Aorta (tissue), 5 donors: ENCODE results near the gene APBA3. TPM values are rescaled to one million over a fixed set of nuclear protein-coding genes. Genes with fewer than 3 reads are reported as not detected.

Source experiments
- ATAC-seq: fragments of 200-7000 bp; cut with Tn5 transposase; one replicate; pipeline ENCODE4 v1.9.1; 2022; ENCODE audit warnings: moderate library complexity; ENCODE audit not compliant: low FRiP score
- DNase-seq, 2 donors: peaks; one replicate each; pipeline ENCODE4 v3.0.0-alpha.2; 2020
- H3K27ac ChIP-seq, 2 donors: one replicate each; pipeline ENCODE4 v1.5.1; 2013; ENCODE audit warnings: low read length in 2 of 2, mild to moderate bottlenecking in 2 of 2, moderate library complexity in 2 of 2, control low read depth in 1 of 2, inconsistent platforms in 1 of 2, low read depth in 1 of 2
- H3K27me3 ChIP-seq, 2 donors: one replicate each; pipeline ENCODE4 v1.6.1; 2013; ENCODE audit warnings: control low read depth in 1 of 2, low read length in 1 of 2, mild to moderate bottlenecking in 1 of 2, moderate library complexity in 1 of 2; ENCODE audit not compliant: insufficient read depth in 2 of 2, control insufficient read depth in 1 of 2
- H3K36me3 ChIP-seq, 2 donors: one replicate each; pipeline ENCODE4 v1.6.1; 2013; ENCODE audit warnings: control low read depth in 1 of 2, low read length in 1 of 2, mild to moderate bottlenecking in 1 of 2; ENCODE audit not compliant: insufficient read depth in 2 of 2, control insufficient read depth in 1 of 2
- H3K4me1 ChIP-seq, 2 donors: one replicate each; pipeline ENCODE4 v1.6.1; 2013; ENCODE audit warnings: low read length in 2 of 2, control low read depth in 1 of 2, mild to moderate bottlenecking in 1 of 2, moderate library complexity in 1 of 2; ENCODE audit not compliant: insufficient read depth in 2 of 2, control insufficient read depth in 1 of 2
- H3K4me3 ChIP-seq, 2 donors: one replicate each; pipeline ENCODE4 v1.5.1; 2013; ENCODE audit warnings: low read length in 2 of 2, control low read depth in 1 of 2, mild to moderate bottlenecking in 1 of 2
- H3K9me3 ChIP-seq: one replicate; pipeline ENCODE4 v1.6.1; 2013; ENCODE audit warnings: mild to moderate bottlenecking, low read length; ENCODE audit not compliant: control insufficient read depth
- WGBS, 2 donors: extraction: QIAGEN DNeasy Blood & Tissue Kit; methylation state at CpG; one replicate each; pipeline ENCODE4 v1.1.7; 2013; 5-methylcytosine and 5-hydroxymethylcytosine counted together
- intact Hi-C, 2 donors: fragments of 100-400 bp; cut with DNase I; formaldehyde crosslinking; loops; one replicate each; pipeline versions ENCODE4 v1.14.2 to v1.15.0; 2022
- polyA plus RNA-seq, 2 donors: library from polyadenylated mRNA; stranded (reverse); fragments of 200-250 nt; gene quantifications; one replicate each; pipeline ENCODE4 v1.2.3, GENCODE V29; 2013
- total RNA-seq, 2 donors: library from RNA; stranded (reverse); fragmentation: NEBNext Ultra II Directional; extraction: Animal tissue kit (Norgen Biotek cat#: 25700); gene quantifications; one replicate each; pipeline ENCODE4 v1.2.1, GENCODE V29; 2021
- donor health status: healthy with polysubstance abuse.
- donor health status: Bipolar disorder and iron deficiency.
- donor health status: DM: no; HTN: no; CAD: no.
- donor health status: DM: no; HTN: no; CAD: no.
- donor health status: DM: yes; HTN: yes; CAD: no.

APBA3 gene
- total and polyA plus RNA-seq, 4 donors, result 7.1 to 25.6 (median 20.0) TPM

DNA sequence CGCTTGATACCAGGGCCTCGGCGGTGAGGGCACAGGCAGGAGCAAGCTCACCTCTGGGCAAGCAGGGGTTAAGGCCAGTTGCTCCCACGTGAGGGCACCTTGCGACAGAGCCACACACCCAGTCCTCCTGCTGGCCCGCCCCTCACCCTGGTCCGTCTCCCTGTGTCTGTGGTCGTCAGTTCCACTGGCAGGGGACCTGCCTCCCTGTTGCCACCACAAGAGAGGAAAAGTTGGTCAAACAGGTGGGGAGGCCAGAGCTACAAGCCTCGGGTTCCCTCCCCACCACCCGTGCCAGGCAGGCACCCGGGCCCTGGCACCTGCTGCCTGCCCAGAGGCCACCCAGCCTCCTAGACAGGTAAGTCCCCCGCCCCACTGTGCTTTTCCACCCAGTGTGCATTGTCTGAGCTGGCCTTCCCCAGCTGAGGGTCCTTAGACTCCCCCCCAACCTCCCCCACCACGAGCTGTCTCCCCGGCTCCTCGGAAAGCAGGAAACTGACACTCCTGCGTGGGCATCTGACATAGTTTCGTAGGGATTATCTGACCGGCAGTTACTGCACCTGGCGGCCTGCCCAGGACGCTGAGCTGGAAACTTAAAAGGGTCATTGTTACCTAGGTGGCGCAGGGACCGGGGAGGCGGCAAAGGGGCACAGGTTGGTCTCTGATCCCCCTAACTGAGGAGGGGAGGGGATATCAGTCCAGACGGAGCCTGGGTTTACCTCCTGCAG is 53.1 kb downstream of the APBA3 start, which contains the start of gene TJP3:
TSS of gene TJP3 (plus strand) at position 178 of the 725 bp plus-strand sequence. CDS start 20,049 bp downstream, outside the sequence.
- H3K27ac ChIP-seq, result no peak within 1 kb of the TSS
- no peak within 1 kb of the TSS for H3K4me3 ChIP-seq
- intact Hi-C loops, result loop anchor here in 1 of 2 donors (5.0 kb wide), 1 partner anchor 161 kb away; no protein-coding TSS in a partner anchor
- H3K9me3 ChIP-seq, result no peaks in the 10 kb centered on the region
- H3K36me3 ChIP-seq, result no peaks in the 10 kb centered on the region
- 25 to 38% methylated on average over 23 to 24 of the region's 24 CpGs for WGBS, 2 donors
- ATAC-seq, result no peak
- DNase-seq, result no peak
- no peaks in the 10 kb centered on the region for H3K4me1 ChIP-seq
- H3K27me3 ChIP-seq, result no peaks in the 10 kb centered on the region

DNA sequence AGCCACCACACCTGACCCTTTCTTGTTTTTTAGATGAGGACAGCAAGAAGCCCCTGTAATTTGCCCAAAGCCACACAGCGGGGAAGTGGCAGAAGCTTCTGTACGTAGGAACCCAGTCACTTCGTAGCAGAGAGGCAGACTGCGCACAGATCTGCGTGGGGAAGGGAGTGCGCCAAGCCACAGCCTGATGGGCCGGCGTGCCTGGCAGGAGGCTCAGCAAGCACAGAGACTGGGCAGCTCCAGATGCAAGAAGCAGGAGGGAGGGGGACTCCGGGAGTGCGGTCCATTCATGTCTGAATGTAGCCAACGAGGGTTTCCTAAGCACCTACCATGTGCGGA is 53.7 kb downstream of the APBA3 start:
- no peak for ATAC-seq
- DNase-seq, result no peak
- H3K27ac ChIP-seq, result no peak overlapping the region
- no peaks in the 10 kb centered on the region for H3K4me1 ChIP-seq
- H3K27me3 ChIP-seq, result no peaks in the 10 kb centered on the region
- no peak overlapping the region for H3K4me3 ChIP-seq
- 79 to 88% methylated on average over 12 of the region's 12 CpGs for WGBS, 2 donors
- no peaks in the 10 kb centered on the region for H3K36me3 ChIP-seq
- intact Hi-C loops, result loop anchor here in 1 of 2 donors (5.0 kb wide), 1 partner anchor 161 kb away; no protein-coding TSS in a partner anchor
- no peaks in the 10 kb centered on the region for H3K9me3 ChIP-seq

DNA sequence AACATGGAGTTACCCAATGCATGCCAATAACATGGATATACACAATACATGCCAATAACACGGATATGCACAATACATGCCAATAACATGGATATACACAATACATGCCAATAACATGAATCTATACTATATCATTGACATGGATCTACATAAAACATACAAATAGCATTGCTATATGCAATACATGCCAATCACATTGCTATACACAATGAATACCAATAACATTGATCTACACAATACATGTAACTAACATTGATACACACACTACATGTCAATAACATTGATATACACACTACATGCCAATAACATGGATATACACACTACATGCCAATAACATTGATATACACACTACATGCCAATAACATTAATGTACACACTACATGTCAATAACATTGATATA is 60.3 kb downstream of the APBA3 start:
- WGBS, 2 donors, result 4 to 20% methylated on average over 1 of the region's 1 CpG
- H3K4me1 ChIP-seq, result no peaks in the 10 kb centered on the region
- intact Hi-C loops, result loop anchor here in 1 of 2 donors (2.0 kb wide), 1 partner anchor 36 kb away; no protein-coding TSS in a partner anchor
- no peak overlapping the region for H3K4me3 ChIP-seq
- no peaks in the 10 kb centered on the region for H3K36me3 ChIP-seq
- no peaks in the 10 kb centered on the region for H3K9me3 ChIP-seq
- no peak overlapping the region for H3K27ac ChIP-seq
- ATAC-seq (no peak), DNase-seq (no peak)
- no peaks in the 10 kb centered on the region for H3K27me3 ChIP-seq

Other genes with a start within 250 kb of the APBA3 start
- gene TEKTIP1, start 222.5 kb downstream of the APBA3 start, total RNA-seq, result 1 to 10 TPM; 1.8 to 2.4 TPM
- under 1 TPM in 1 of 2 donors, not detected in 1; 0.46 TPM for gene TEKTIP1, start 222.5 kb downstream of the APBA3 start, polyA plus RNA-seq
- 10 to 100 TPM; 40.7 to 47.7 TPM for gene MFSD12, start 204.1 kb downstream of the APBA3 start, total RNA-seq
- 10 to 100 TPM in 1 of 2 donors, 1 to 10 TPM in 1; 9.5 to 33.9 TPM for gene MFSD12, start 204.1 kb downstream of the APBA3 start, polyA plus RNA-seq
- gene HMG20B, start 188.7 kb downstream of the APBA3 start, total RNA-seq, result 10 to 100 TPM; 66.3 to 67.8 TPM
- 100 to 1,000 TPM in 1 of 2 donors, 10 to 100 TPM in 1; 67.7 to 175 TPM for gene HMG20B, start 188.7 kb downstream of the APBA3 start, polyA plus RNA-seq
- gene GIPC3, start 176.2 kb downstream of the APBA3 start, total RNA-seq, result 1 to 10 TPM; 2.6 to 5.0 TPM
- 1 to 10 TPM in 1 of 2 donors, under 1 TPM in 1; 0.50 to 1.3 TPM for gene GIPC3, start 176.2 kb downstream of the APBA3 start, polyA plus RNA-seq
- 10 to 100 TPM; 36.0 to 40.5 TPM for gene TBXA2R, start 154.8 kb downstream of the APBA3 start, total RNA-seq
- 10 to 100 TPM in 1 of 2 donors, 1 to 10 TPM in 1; 9.6 to 30.9 TPM for gene TBXA2R, start 154.8 kb downstream of the APBA3 start, polyA plus RNA-seq
- 10 to 100 TPM; 16.4 to 19.3 TPM for gene CACTIN, start 134.9 kb downstream of the APBA3 start, total RNA-seq
- 10 to 100 TPM in 1 of 2 donors, 1 to 10 TPM in 1; 4.5 to 18.2 TPM for gene CACTIN, start 134.9 kb downstream of the APBA3 start, polyA plus RNA-seq
- 10 to 100 TPM; 78.7 to 83.3 TPM for gene PIP5K1C, start 61.2 kb downstream of the APBA3 start, total RNA-seq
- 10 to 100 TPM; 25.2 to 26.8 TPM for gene PIP5K1C, start 61.2 kb downstream of the APBA3 start, polyA plus RNA-seq
- under 1 TPM; 0.26 to 0.60 TPM for gene TJP3, start 53.3 kb downstream of the APBA3 start, total RNA-seq
- gene TJP3, start 53.3 kb downstream of the APBA3 start, polyA plus RNA-seq, result 10 to 100 TPM in 1 of 2 donors, under 1 TPM in 1; 0.84 to 29.2 TPM
- gene MRPL54, start 990 bp upstream of the APBA3 start, total RNA-seq, result 10 to 100 TPM; 39.6 to 40.7 TPM
- 100 to 1,000 TPM in 1 of 2 donors, 10 to 100 TPM in 1; 88.7 to 125 TPM for gene MRPL54, start 990 bp upstream of the APBA3 start, polyA plus RNA-seq
- not detected for gene RAX2, start 10.5 kb upstream of the APBA3 start, total RNA-seq
- gene RAX2, start 10.5 kb upstream of the APBA3 start, polyA plus RNA-seq, result not detected
- gene MATK, start 24.7 kb upstream of the APBA3 start, total RNA-seq, result 1 to 10 TPM; 1.9 to 2.0 TPM
- gene MATK, start 24.7 kb upstream of the APBA3 start, polyA plus RNA-seq, result 1 to 10 TPM; 1.7 to 5.5 TPM
- gene ZFR2, start 107.3 kb upstream of the APBA3 start, total RNA-seq, result not detected
- not detected for gene ZFR2, start 107.3 kb upstream of the APBA3 start, polyA plus RNA-seq
- not detected for gene ATCAY, start 119.0 kb upstream of the APBA3 start, total RNA-seq
- gene ATCAY, start 119.0 kb upstream of the APBA3 start, polyA plus RNA-seq, result not detected
- gene NMRK2, start 171.4 kb upstream of the APBA3 start, total RNA-seq, result 1 to 10 TPM in 1 of 2 donors, not detected in 1; 2.4 TPM
- gene NMRK2, start 171.4 kb upstream of the APBA3 start, polyA plus RNA-seq, result 1 to 10 TPM in 1 of 2 donors, under 1 TPM in 1; 0.18 to 5.5 TPM
- gene DAPK3, start 209.4 kb upstream of the APBA3 start, total RNA-seq, result 100 to 1,000 TPM; 118 to 197 TPM
- 100 to 1,000 TPM in 1 of 2 donors, 10 to 100 TPM in 1; 78.0 to 146 TPM for gene DAPK3, start 209.4 kb upstream of the APBA3 start, polyA plus RNA-seq
- 1,000 to 10,000 TPM; 1,616 to 1,851 TPM for gene EEF2, start 223.8 kb upstream of the APBA3 start, total RNA-seq
- 1,000 to 10,000 TPM in 1 of 2 donors, 100 to 1,000 TPM in 1; 969 to 1,197 TPM for gene EEF2, start 223.8 kb upstream of the APBA3 start, polyA plus RNA-seq
- 10 to 100 TPM; 14.9 to 20.3 TPM for gene PIAS4, start 246.0 kb upstream of the APBA3 start, total RNA-seq
- gene PIAS4, start 246.0 kb upstream of the APBA3 start, polyA plus RNA-seq, result 10 to 100 TPM in 1 of 2 donors, 1 to 10 TPM in 1; 6.5 to 16.8 TPM